Measurements from ENCODE around the gene CPXM2.

Gene CPXM2

DNA sequence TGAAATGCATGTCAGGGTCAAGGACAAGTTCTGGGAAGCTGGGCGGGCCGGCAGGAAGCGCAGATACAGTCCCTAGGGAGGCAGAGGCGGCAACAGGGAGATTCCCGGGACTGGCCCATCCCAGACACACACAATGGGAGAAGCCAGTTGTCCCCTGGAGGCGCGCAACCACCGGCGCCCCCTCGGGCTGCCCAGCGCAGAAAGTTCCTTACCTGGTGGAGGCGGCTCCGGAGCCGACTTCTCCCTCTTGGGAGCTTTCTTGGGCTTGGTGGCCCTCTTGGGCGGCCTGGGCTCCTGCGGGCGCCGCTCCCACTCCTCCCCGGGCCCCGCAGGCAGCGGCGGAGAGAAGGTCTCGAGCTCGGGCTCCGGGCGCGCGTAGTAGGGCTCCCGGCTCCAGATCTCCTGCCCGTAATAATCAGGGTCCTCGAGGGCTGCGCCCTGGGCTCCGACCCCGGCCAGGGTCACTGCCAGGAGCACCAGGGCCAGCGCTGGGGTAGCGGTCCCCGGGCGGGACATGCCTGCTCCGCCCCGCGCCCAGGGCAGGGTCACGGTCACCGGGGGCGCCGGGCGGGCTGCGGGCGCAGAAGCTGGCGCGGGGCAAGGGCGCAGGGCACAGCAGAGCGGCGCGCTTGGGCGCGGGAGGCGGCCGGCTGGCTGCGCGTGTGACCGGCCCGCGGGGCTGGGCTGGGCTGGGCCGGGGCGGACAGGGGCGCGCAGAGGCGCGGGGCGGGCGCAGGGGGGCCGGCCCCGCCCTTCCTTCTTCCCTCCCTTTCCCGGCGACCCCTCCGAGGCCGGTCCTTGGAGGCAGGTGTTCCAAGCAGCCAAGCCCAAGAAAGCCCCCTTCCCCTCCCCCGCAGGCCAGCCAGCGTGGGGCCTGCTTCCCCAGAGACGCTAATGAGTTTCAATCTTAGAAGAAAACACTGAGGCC, at the start of gene CPXM2:
Gene CPXM2 (minus strand): TSS at position 664 of the 928 bp plus-strand sequence. CDS start 148 bp downstream, at position 516.
- no peak within 1 kb of the TSS for H3K27ac ChIP-seq
- no peak for TF ChIP-seq ZFX (IDR thresholded peaks at IDR 0.05)
- TF ChIP-seq CTCF (conservative IDR thresholded peaks at IDR 0.05), result no peak

DNA sequence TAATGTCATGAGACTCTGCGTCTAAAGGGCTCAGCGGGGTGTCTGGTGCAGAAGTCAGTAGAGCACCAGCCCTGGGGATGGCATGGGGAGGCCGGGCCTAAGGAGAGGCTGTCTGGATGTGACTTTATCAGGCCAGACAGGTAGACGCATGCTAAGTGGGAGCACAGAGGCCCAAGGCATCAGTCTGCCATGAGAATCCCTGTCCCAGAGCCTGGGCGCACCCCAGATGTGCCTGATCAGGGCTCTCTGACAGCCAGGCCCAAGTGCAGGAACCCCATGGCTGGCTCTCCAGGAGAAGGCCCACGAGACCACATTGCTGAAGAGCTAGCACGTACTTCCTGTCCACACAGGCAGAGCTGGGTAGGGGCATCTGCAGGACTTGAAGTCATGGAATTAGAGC, 48.0 kb upstream of the CPXM2 start:
- H3K27ac ChIP-seq, result no peak overlapping the region
- no peak for TF ChIP-seq ZFX (IDR thresholded peaks at IDR 0.05)
- no peak for TF ChIP-seq CTCF (conservative IDR thresholded peaks at IDR 0.05)

- H3K27ac ChIP-seq, result no peak overlapping the region
- TF ChIP-seq CTCF (conservative IDR thresholded peaks at IDR 0.05), result no peak
- TF ChIP-seq ZFX (IDR thresholded peaks at IDR 0.05), result no peak
Measured at GRCh38 chr10:123938890-123939289, 47.3 kb upstream of the CPXM2 start.

DNA sequence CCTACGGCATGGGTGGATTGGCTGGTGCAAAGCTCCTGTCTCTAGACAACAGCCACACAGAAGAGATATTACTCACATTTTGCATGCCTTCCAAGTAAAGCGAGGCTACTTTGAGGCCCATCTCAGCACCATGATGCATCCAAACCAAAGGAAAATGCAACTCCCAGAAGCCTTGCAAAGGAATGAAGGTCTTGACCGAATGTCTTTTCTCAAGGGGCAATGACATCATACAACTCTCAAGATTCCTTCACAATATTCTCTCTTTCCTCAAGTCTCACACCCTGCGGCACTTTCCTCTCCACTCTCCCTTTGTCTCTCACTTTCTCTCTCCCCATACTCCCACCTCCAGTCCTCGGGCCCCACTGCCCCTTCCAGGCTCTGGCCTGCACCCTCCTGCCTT, 44.8 kb upstream of the CPXM2 start:
- no peak overlapping the region for H3K27ac ChIP-seq
- TF ChIP-seq ZFX (IDR thresholded peaks at IDR 0.05) (no peak), CTCF (conservative IDR thresholded peaks at IDR 0.05) (no peak)

GRCh38 chr10:123935680-123936079, 44.1 kb upstream of the CPXM2 start:
- H3K27ac ChIP-seq, result no peak overlapping the region
- TF ChIP-seq ZFX (IDR thresholded peaks at IDR 0.05) (no peak), CTCF (conservative IDR thresholded peaks at IDR 0.05) (no peak)

- no peak for TF ChIP-seq CTCF (conservative IDR thresholded peaks at IDR 0.05)
- no peak overlapping the region for H3K27ac ChIP-seq
Measured at GRCh38 chr10:123934846-123935245, 43.2 kb upstream of the CPXM2 start.

- H3K27ac ChIP-seq, result no peak overlapping the region
- TF ChIP-seq ZFX (IDR thresholded peaks at IDR 0.05) (no peak), CTCF (conservative IDR thresholded peaks at IDR 0.05) (no peak)
Measured at GRCh38 chr10:123930340-123931001, 38.9 kb upstream of the CPXM2 start.
